H1 (cell line): ENCODE data around the gene NEGR1. TPM values are rescaled to one million over a fixed set of nuclear protein-coding genes. Genes with fewer than 3 reads are reported as not detected.

ENCODE experiments used
- CTCF ChIA-PET: fragments of 300-600 bp; sonication (Branson Sonifier 250); formaldehyde crosslinking; loops from one replicate; lab custom pipeline; 2021; ENCODE audit not compliant: partially characterized antibody; lab: Charles Lee
- POLR2A ChIA-PET: fragments of 300-600 bp; sonication (Branson Sonifier 250); formaldehyde crosslinking; loops from one replicate; lab custom pipeline; 2021; ENCODE audit warnings: inconsistent platforms; ENCODE audit not compliant: partially characterized antibody; lab: Charles Lee
- DNase-seq, 2 experiments: peaks; one replicate each; pipeline versions ENCODE4 v3.0.0 to v3.0.0-alpha.2; 2010 to 2022; ENCODE audit warnings: low spot score in 2 of 2, low read depth in 1 of 2, mixed read lengths in 1 of 2
- FAIRE-seq: peaks from 2 replicates; lab custom pipeline; 2011; peaks lifted over from hg19 to GRCh38; lab: Jason Lieb, UNC
- H2AFZ ChIP-seq: 2 replicates; pipeline ENCODE4 v1.8.1; 2012; ENCODE audit warnings: low read length, inconsistent platforms
- H2AK5ac ChIP-seq: 2 replicates; pipeline ENCODE4 v1.6.1; 2013; ENCODE audit warnings: low read depth, low read length
- H2BK120ac ChIP-seq: replicated peaks from 2 replicates; pipeline ENCODE3; 2013; ENCODE audit warnings: low read depth, low read length, inconsistent platforms
- H2BK12ac ChIP-seq: 2 replicates; pipeline ENCODE4 v1.6.1; 2013; ENCODE audit warnings: low read depth, low read length
- H2BK15ac ChIP-seq: 2 replicates; pipeline ENCODE4 v1.6.1; 2013; ENCODE audit warnings: low read length
- H2BK20ac ChIP-seq: 2 replicates; pipeline ENCODE4 v1.6.1; 2013; ENCODE audit warnings: low read length
- H2BK5ac ChIP-seq: 2 replicates; pipeline ENCODE4 v1.6.1; 2013; ENCODE audit warnings: low read depth, low read length
- H3K14ac ChIP-seq: 2 replicates; pipeline ENCODE4 v1.6.1; 2013; ENCODE audit warnings: inconsistent platforms; ENCODE audit not compliant: insufficient read length
- H3K18ac ChIP-seq: 2 replicates; pipeline ENCODE4 v1.6.1; 2013; ENCODE audit warnings: low read length; ENCODE audit errors: extremely low read depth
- H3K23ac ChIP-seq: 2 replicates; pipeline ENCODE4 v1.6.1; 2013; ENCODE audit warnings: inconsistent platforms; ENCODE audit not compliant: insufficient read length
- H3K23me2 ChIP-seq: 2 replicates; pipeline ENCODE4 v1.6.1; 2013; ENCODE audit warnings: low read depth, low read length
- H3K27ac ChIP-seq: 2 replicates; pipeline ENCODE4 v1.6.1; 2011; ENCODE audit warnings: low read depth, low read length, inconsistent platforms
- H3K27me3 ChIP-seq, 4 experiments: replicated peaks in 1 of 4; 1 replicate in 1 of 4; 2 replicates in 3 of 4; pipeline versions ENCODE4 v1.6.1 to v1.8.1; 2011 to 2013; ENCODE audit warnings: low read length in 3 of 4, mild to moderate bottlenecking in 3 of 4, inconsistent platforms in 2 of 4, mixed read lengths in 2 of 4, moderate library complexity in 1 of 4; ENCODE audit not compliant: control insufficient read depth in 3 of 4, insufficient read depth in 3 of 4; ENCODE audit errors: extremely low read depth in 1 of 4
- H3K36me3 ChIP-seq, 4 experiments: 2 replicates each; pipeline versions ENCODE4 v1.6.1 to v1.8.1; 2011 to 2013; ENCODE audit warnings: mild to moderate bottlenecking in 4 of 4, low read length in 3 of 4, moderate library complexity in 2 of 4, control low read depth in 1 of 4, inconsistent platforms in 1 of 4; ENCODE audit not compliant: insufficient read depth in 4 of 4, control insufficient read depth in 2 of 4
- H3K4ac ChIP-seq: replicated peaks from 2 replicates; pipeline ENCODE3; 2013; ENCODE audit warnings: low read length, low read depth, mixed read lengths, inconsistent platforms; ENCODE audit not compliant: insufficient read length
- H3K4me1 ChIP-seq, 4 experiments: replicated peaks in 1 of 4; 1 replicate in 1 of 4; 2 replicates in 3 of 4; pipeline versions ENCODE4 v1.6.1 to v1.8.1; 2011 to 2013; ENCODE audit warnings: low read length in 3 of 4, inconsistent platforms in 2 of 4, mixed read lengths in 1 of 4; ENCODE audit not compliant: insufficient read depth in 4 of 4, control insufficient read depth in 3 of 4
- H3K4me2 ChIP-seq, 2 experiments: 2 replicates each; pipeline versions ENCODE4 v1.6.1 to v1.8.1; 2011 to 2013; ENCODE audit warnings: low read depth in 2 of 2, low read length in 2 of 2, control low read depth in 1 of 2, inconsistent platforms in 1 of 2, mild to moderate bottlenecking in 1 of 2; ENCODE audit not compliant: insufficient read depth in 1 of 2
- H3K4me3 ChIP-seq, 4 experiments: fragments of 200-600, 300-600 bp in 1 of 4; sonication (generic), shearing (Covaris generic), sonication (Bioruptor Twin) in 1 of 4; 2 replicates each; pipeline versions ENCODE4 v1.5.1 to v1.8.1; 2011 to 2016; ENCODE audit warnings: low read length in 4 of 4, low read depth in 3 of 4, control low read depth in 2 of 4, inconsistent platforms in 2 of 4, mild to moderate bottlenecking in 2 of 4, mixed read lengths in 1 of 4, moderate library complexity in 1 of 4; ENCODE audit not compliant: insufficient read depth in 2 of 4; ENCODE audit errors: extremely low read depth in 1 of 4
- H3K56ac ChIP-seq: replicated peaks from 2 replicates; pipeline ENCODE3; 2013; ENCODE audit warnings: low read depth, mild to moderate bottlenecking, mixed read lengths, low read length, inconsistent platforms; ENCODE audit not compliant: insufficient read length
- H3K79me1 ChIP-seq: 2 replicates; pipeline ENCODE4 v1.6.1; 2013; ENCODE audit warnings: low read depth, low read length, control low read depth
- H3K79me2 ChIP-seq, 2 experiments: 2 replicates each; pipeline versions ENCODE4 v1.6.1 to v1.8.1; 2012 to 2013; ENCODE audit warnings: low read length in 2 of 2, mild to moderate bottlenecking in 2 of 2, inconsistent platforms in 1 of 2; ENCODE audit not compliant: insufficient read depth in 2 of 2, control insufficient read depth in 1 of 2
- H3K9ac ChIP-seq, 4 experiments: replicated peaks in 1 of 4; 1 replicate in 1 of 4; 2 replicates in 3 of 4; pipeline versions ENCODE4 v1.6.1 to v1.8.1; 2011 to 2013; ENCODE audit warnings: low read depth in 3 of 4, low read length in 3 of 4, control low read depth in 2 of 4, mild to moderate bottlenecking in 2 of 4, moderate library complexity in 2 of 4, inconsistent platforms in 1 of 4; ENCODE audit errors: extremely low read depth in 1 of 4
- H3K9me3 ChIP-seq, 2 experiments: 2 replicates each; pipeline versions ENCODE4 v1.6.1 to v1.8.1; 2012 to 2013; ENCODE audit warnings: mild to moderate bottlenecking in 2 of 2, moderate library complexity in 2 of 2, control low read depth in 1 of 2, inconsistent platforms in 1 of 2, low read depth in 1 of 2, low read length in 1 of 2, mixed read lengths in 1 of 2; ENCODE audit not compliant: insufficient read depth in 2 of 2
- H4K20me1 ChIP-seq, 2 experiments: replicated peaks in 1 of 2; 2 replicates each; pipeline versions ENCODE3 to v1.8.1; 2011 to 2013; ENCODE audit warnings: inconsistent platforms in 2 of 2, low read length in 2 of 2, mild to moderate bottlenecking in 1 of 2; ENCODE audit not compliant: insufficient read depth in 2 of 2, control insufficient read depth in 1 of 2
- H4K5ac ChIP-seq: 2 replicates; pipeline ENCODE4 v1.6.1; 2013; ENCODE audit warnings: low read length, low read depth, mixed read lengths, inconsistent platforms; ENCODE audit not compliant: insufficient read length
- H4K8ac ChIP-seq: 2 replicates; pipeline ENCODE4 v1.8.0; 2013; ENCODE audit warnings: mild to moderate bottlenecking, moderate library complexity, low read length, inconsistent platforms; ENCODE audit not compliant: insufficient read depth; ENCODE audit errors: extremely low read depth
- H4K91ac ChIP-seq: replicated peaks from 2 replicates; pipeline ENCODE3; 2013; ENCODE audit warnings: low read length, mixed read lengths, inconsistent platforms; ENCODE audit not compliant: insufficient read length
- ATF3 ChIP-seq: IDR thresholded peaks from 2 replicates; pipeline ENCODE4 v1.6.1; 2011; ENCODE audit warnings: low read depth, mild to moderate bottlenecking, low read length; ENCODE audit not compliant: insufficient read depth
- CHD1 ChIP-seq: IDR thresholded peaks from 2 replicates; pipeline ENCODE4 v1.6.1; 2012; ENCODE audit warnings: low read depth, low read length, improper control_type of control experiment
- EZH2 ChIP-seq: fragments of 200-600 bp; sonication (generic); IDR thresholded peaks from 2 replicates; pipeline ENCODE4 v1.7.1; 2012; ENCODE audit warnings: low read depth, mild to moderate bottlenecking, moderate library complexity, low read length, inconsistent platforms; ENCODE audit not compliant: severe bottlenecking
- HDAC2 ChIP-seq, 2 experiments: fragments of 300-600 bp in 1 of 2; sonication (generic) in 1 of 2; IDR thresholded peaks; 2 replicates each; pipeline ENCODE4 v1.6.1; 2011 to 2012; ENCODE audit warnings: low read depth in 2 of 2, low read length in 2 of 2, mild to moderate bottlenecking in 2 of 2, moderate library complexity in 2 of 2, borderline replicate concordance in 1 of 2, inconsistent platforms in 1 of 2
- HDAC6 ChIP-seq: IDR thresholded peaks from one replicate; pipeline ENCODE4 v1.7.1; 2012; ENCODE audit warnings: low read depth, mild to moderate bottlenecking, inconsistent platforms, low read length, moderate library complexity
- KDM1A ChIP-seq: fragments of 200-600, 300-600 bp; sonication (generic); IDR thresholded peaks from 2 replicates; pipeline ENCODE4 v1.7.1; 2016; ENCODE audit warnings: mild to moderate bottlenecking, low read length, borderline replicate concordance
- KDM4A ChIP-seq: IDR thresholded peaks from one replicate; pipeline ENCODE4 v1.7.1; 2012; ENCODE audit warnings: low read depth, mild to moderate bottlenecking, moderate library complexity, low read length, inconsistent platforms; ENCODE audit not compliant: severe bottlenecking
- MAX ChIP-seq: IDR thresholded peaks from 2 replicates; pipeline ENCODE4 v1.6.1; 2012; ENCODE audit warnings: inconsistent platforms
- RAD21 ChIP-seq, 2 experiments: IDR thresholded peaks in 1 of 2; conservative IDR thresholded peaks in 1 of 2; 2 replicates each; pipeline ENCODE4 v1.6.1; 2011; ENCODE audit warnings: low read depth in 2 of 2, low read length in 2 of 2, improper control_type of control experiment in 1 of 2, inconsistent platforms in 1 of 2, mild to moderate bottlenecking in 1 of 2, moderate library complexity in 1 of 2
- SAP30 ChIP-seq: fragments of 300-600 bp; sonication (generic); IDR thresholded peaks from 2 replicates; pipeline ENCODE4 v1.7.1; 2012; ENCODE audit warnings: low read length, moderate library complexity, mild to moderate bottlenecking, inconsistent platforms; ENCODE audit not compliant: insufficient read depth, insufficient replicate concordance
- SIX5 ChIP-seq: IDR thresholded peaks from 2 replicates; pipeline ENCODE4 v1.6.1; 2011; ENCODE audit warnings: mild to moderate bottlenecking, low read depth, low read length
- SP1 ChIP-seq: IDR thresholded peaks from 2 replicates; pipeline ENCODE4 v1.6.1; 2011; ENCODE audit warnings: low read depth, low read length
- SUZ12 ChIP-seq: fragments of 200-600 bp; sonication (generic); IDR thresholded peaks from 2 replicates; pipeline ENCODE4 v1.6.1; 2012; ENCODE audit warnings: mild to moderate bottlenecking, inconsistent platforms, low read length, moderate library complexity, mixed read lengths
- WGBS, 2 experiments: shearing (Covaris generic) in 1 of 2; methylation state at CpG; one replicate each; pipeline versions ENCODE4 v1.1.6 to v1.1.7; 2013 to 2015; ENCODE audit warnings: low lambda C conversion rate in 2 of 2, mixed read lengths in 2 of 2, inconsistent platforms in 1 of 2, low coverage in 1 of 2, missing lambda C conversion rate in 1 of 2; ENCODE audit not compliant: insufficient replicate concordance in 2 of 2, insufficient coverage in 1 of 2, insufficient read length in 1 of 2; ENCODE audit errors: extremely low coverage in 1 of 2, missing lambda C conversion rate in 1 of 2; 5-methylcytosine and 5-hydroxymethylcytosine counted together
- polyA plus RNA-seq, 7 experiments: library from polyadenylated mRNA; depleted of rRNA in 3 of 7; stranded (reverse) in 5 of 7; unstranded in 2 of 7; fragments of >200 nt in 5 of 7; fragments of 200-250 nt in 2 of 7; gene quantifications; 1 replicate in 5 of 7; 2 replicates in 1 of 7; 4 replicates in 1 of 7; pipeline versions ENCODE4 v1.2.1 to v1.2.3, GENCODE V29; 2011 to 2013; ENCODE audit warnings: missing spikeins in 2 of 7, mixed read lengths in 2 of 7
- total RNA-seq: library from RNA; stranded (reverse); fragmentation: NEBNext Ultra II Directional; extraction: Animal tissue kit (Norgen Biotek cat#: 25700); gene quantifications from 2 replicates; pipeline ENCODE4 v1.2.1, GENCODE V29; 2021

The NEGR1 gene
- total and polyA plus RNA-seq, 2 of the 8 experiments (the other 6 are each of a cell fraction or from before 2014, with no cell fraction given) = 0.71 to 1.3 TPM

GRCh38 chr1:71930511-71930910, 351.8 kb downstream of the NEGR1 start:
- DNase-seq (no peak), FAIRE-seq (no peak)
- Histone ChIP-seq H3K9me3 (no peaks in the 10 kb centered on the region), H3K27ac (no peak overlapping the region), H2BK5ac (no peak overlapping the region), H4K91ac (no peak overlapping the region), H3K14ac (no peak overlapping the region), H3K18ac (no peak overlapping the region), H2BK20ac (no peak overlapping the region), H3K36me3 (no peaks in the 10 kb centered on the region), H3K23me2 (no peaks in the 10 kb centered on the region), H3K79me1 (no peaks in the 10 kb centered on the region), H3K56ac (no peak overlapping the region), H3K27me3 (no peaks in the 10 kb centered on the region), H3K4me3 (no peak overlapping the region), H3K79me2 (no peaks in the 10 kb centered on the region), H4K5ac (no peak overlapping the region), H2BK12ac (no peak overlapping the region), H2AK5ac (no peak overlapping the region), H3K4ac (no peak overlapping the region), H3K23ac (no peak overlapping the region), H4K20me1 (no peaks in the 10 kb centered on the region), H3K9ac (no peak overlapping the region), H2BK120ac (no peak overlapping the region), H4K8ac (no peak overlapping the region), H2BK15ac (no peak overlapping the region), H3K4me1 (no peaks in the 10 kb centered on the region), H3K4me2 (no peak overlapping the region), H2AFZ (no peak overlapping the region)
- 94% methylated on average over 4 of the region's 4 CpGs; no CpG with 5 or more reads in 1 of the 2 experiments for WGBS, 2 experiments
- CTCF ChIA-PET = interaction anchor here (0.9 to 4.1 kb wide), 2 partner anchors 9 to 22 kb away, joined by 3 to 18 read pairs; no protein-coding TSS in a partner anchor
- POLR2A ChIA-PET = no interaction called here
- TF ChIP-seq ATF3 = no peak
- no peak for TF ChIP-seq EZH2
- TF ChIP-seq KDM1A = no peak
- no peak for TF ChIP-seq MAX
- no peak for TF ChIP-seq HDAC6
- TF ChIP-seq SIX5 = no peak
- TF ChIP-seq KDM4A = no peak
- no peak for TF ChIP-seq HDAC2 (IDR thresholded peaks at IDR 0.05; ENCODE audit: borderline replicate concordance in 1 of 2, low read depth in 2 of 2, low read length in 2 of 2)
- TF ChIP-seq RAD21 (IDR thresholded peaks at IDR 0.05 in 1 of 2, conservative IDR thresholded peaks at IDR 0.05 in 1 of 2; ENCODE audit: low read depth in 2 of 2, low read length in 2 of 2) = no peak
- no peak for TF ChIP-seq SP1
- no peak for TF ChIP-seq CHD1
- no peak for TF ChIP-seq SAP30
- no peak for TF ChIP-seq SUZ12
